ENCODE measurements around the gene USP12. TPM values are rescaled to one million over a fixed set of nuclear protein-coding genes. Genes with fewer than 3 reads are reported as not detected.

The USP12 gene
- total and polyA plus RNA-seq, 4 donors = 5.7 to 43.7 (median 11.9) TPM

DNA sequence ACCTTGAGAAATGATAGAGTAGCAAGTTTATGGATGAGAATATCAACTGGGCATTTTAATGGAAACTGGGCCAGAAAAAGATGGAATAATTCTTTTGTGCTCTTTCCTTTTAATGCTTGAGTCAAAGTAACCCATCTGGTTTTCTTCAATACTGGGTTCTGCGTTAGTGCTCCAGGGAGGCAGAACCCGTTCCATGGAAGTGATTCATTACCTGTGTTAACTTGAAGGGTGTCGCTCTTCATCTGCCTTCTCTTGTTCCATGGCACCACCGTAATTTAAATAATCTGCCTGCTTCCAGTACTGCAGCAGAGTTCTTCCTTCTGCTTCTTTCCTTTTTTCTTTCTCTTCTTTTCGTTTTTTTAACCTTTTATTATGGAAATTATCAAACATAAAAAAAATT is 14.7 kb upstream of the USP12 start:
- H3K4me3 ChIP-seq (ENCODE audit: low read depth in 1 of 3, low read length in 3 of 3) = no peak overlapping the region
- WGBS = 88% methylated on average over 5 of the region's 5 CpGs
- H3K27me3 ChIP-seq (ENCODE audit: control insufficient read depth in 4 of 4, insufficient read depth in 4 of 4, low read length in 3 of 4) = no peaks in the 10 kb centered on the region
- TF ChIP-seq YY1 (IDR thresholded peaks at IDR 0.05) (no peak), FOXA1 (IDR thresholded peaks at IDR 0.05) (no peak)
- TF ChIP-seq, protein P1, sequence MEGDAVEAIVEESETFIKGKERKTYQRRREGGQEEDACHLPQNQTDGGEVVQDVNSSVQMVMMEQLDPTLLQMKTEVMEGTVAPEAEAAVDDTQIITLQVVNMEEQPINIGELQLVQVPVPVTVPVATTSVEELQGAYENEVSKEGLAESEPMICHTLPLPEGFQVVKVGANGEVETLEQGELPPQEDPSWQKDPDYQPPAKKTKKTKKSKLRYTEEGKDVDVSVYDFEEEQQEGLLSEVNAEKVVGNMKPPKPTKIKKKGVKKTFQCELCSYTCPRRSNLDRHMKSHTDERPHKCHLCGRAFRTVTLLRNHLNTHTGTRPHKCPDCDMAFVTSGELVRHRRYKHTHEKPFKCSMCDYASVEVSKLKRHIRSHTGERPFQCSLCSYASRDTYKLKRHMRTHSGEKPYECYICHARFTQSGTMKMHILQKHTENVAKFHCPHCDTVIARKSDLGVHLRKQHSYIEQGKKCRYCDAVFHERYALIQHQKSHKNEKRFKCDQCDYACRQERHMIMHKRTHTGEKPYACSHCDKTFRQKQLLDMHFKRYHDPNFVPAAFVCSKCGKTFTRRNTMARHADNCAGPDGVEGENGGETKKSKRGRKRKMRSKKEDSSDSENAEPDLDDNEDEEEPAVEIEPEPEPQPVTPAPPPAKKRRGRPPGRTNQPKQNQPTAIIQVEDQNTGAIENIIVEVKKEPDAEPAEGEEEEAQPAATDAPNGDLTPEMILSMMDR (IDR thresholded peaks at IDR 0.05; ENCODE audit: low read depth, low read length, missing input control) = no peak
- TF ChIP-seq, protein P2, sequence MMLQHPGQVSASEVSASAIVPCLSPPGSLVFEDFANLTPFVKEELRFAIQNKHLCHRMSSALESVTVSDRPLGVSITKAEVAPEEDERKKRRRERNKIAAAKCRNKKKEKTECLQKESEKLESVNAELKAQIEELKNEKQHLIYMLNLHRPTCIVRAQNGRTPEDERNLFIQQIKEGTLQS (IDR thresholded peaks at IDR 0.05) = no peak
- H3K4me1 ChIP-seq (ENCODE audit: control insufficient read depth in 4 of 4, insufficient read depth in 4 of 4, low read length in 3 of 4) = peaks cover 4 to 32% (median 11%) of the 10 kb centered on the region in 4 donors
- H3K36me3 ChIP-seq (ENCODE audit: control insufficient read depth in 4 of 4, insufficient read depth in 3 of 4, low read depth in 1 of 4, low read length in 3 of 4) = no peaks in the 10 kb centered on the region
- no peak overlapping the region for H3K9ac ChIP-seq (ENCODE audit: low read depth in 1 of 2, low read length in 2 of 2)
- no peak overlapping the region for H3K27ac ChIP-seq (ENCODE audit: low read depth in 1 of 2, low read length in 2 of 2)
- no peaks in the 10 kb centered on the region for H3K9me3 ChIP-seq (ENCODE audit: control insufficient read depth in 4 of 4, low read length in 3 of 4)
- no peak for DNase-seq (ENCODE audit: low spot score)

DNA sequence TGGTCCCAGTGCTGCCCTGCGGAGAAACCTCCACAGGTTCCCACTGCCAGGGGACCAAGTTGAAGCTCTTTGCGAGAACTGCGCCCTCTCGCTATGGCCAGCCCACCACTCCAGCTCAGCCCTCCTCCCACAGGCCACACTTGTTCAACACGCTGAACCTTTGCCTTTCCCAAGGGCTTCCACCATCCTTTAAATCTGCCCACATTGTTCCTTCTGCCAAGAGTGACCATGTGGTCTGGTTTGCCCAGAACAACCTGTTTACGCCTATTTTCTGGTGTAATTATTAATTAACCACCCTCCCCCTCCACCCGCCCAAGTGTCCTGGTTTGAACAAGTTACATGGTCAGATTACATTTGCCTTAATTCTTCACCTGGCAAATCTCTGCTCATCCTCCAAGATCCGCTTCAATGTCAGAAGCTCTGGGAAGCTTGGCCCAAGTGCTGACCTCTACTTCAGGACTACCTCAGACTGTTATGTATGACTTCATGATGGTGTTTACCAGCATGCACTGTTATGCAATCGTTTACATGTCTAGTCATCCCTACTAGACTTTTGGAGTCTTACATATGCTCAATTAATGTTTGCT is 12.0 kb upstream of the USP12 start:
- H3K27ac ChIP-seq (ENCODE audit: low read depth in 1 of 2, low read length in 2 of 2) = peak overlapping the region; percentile 96 to 97
- peaks cover 4 to 24% (median 10%) of the 10 kb centered on the region in 4 donors for H3K4me1 ChIP-seq (ENCODE audit: control insufficient read depth in 4 of 4, insufficient read depth in 4 of 4, low read length in 3 of 4)
- no peak for DNase-seq (ENCODE audit: low spot score)
- no peak overlapping the region for H3K4me3 ChIP-seq (ENCODE audit: low read depth in 1 of 3, low read length in 3 of 3)
- peak overlapping the region in 1 of 2 donors; percentile 65 for H3K9ac ChIP-seq (ENCODE audit: low read depth in 1 of 2, low read length in 2 of 2)
- peak; percentile 72 for TF ChIP-seq SP1 (IDR thresholded peaks at IDR 0.05)
- TF ChIP-seq YY1 (IDR thresholded peaks at IDR 0.05) = peak; percentile 78
- no peak for TF ChIP-seq TAF1 (conservative IDR thresholded peaks at IDR 0.05)
- TF ChIP-seq, protein P2 (IDR thresholded peaks at IDR 0.05) = no peak
- TF ChIP-seq HNF4G (IDR thresholded peaks at IDR 0.05) = peak; percentile 17
- TF ChIP-seq, protein P1 (IDR thresholded peaks at IDR 0.05; ENCODE audit: low read depth, low read length, missing input control) = no peak
- TF ChIP-seq, protein P3, sequence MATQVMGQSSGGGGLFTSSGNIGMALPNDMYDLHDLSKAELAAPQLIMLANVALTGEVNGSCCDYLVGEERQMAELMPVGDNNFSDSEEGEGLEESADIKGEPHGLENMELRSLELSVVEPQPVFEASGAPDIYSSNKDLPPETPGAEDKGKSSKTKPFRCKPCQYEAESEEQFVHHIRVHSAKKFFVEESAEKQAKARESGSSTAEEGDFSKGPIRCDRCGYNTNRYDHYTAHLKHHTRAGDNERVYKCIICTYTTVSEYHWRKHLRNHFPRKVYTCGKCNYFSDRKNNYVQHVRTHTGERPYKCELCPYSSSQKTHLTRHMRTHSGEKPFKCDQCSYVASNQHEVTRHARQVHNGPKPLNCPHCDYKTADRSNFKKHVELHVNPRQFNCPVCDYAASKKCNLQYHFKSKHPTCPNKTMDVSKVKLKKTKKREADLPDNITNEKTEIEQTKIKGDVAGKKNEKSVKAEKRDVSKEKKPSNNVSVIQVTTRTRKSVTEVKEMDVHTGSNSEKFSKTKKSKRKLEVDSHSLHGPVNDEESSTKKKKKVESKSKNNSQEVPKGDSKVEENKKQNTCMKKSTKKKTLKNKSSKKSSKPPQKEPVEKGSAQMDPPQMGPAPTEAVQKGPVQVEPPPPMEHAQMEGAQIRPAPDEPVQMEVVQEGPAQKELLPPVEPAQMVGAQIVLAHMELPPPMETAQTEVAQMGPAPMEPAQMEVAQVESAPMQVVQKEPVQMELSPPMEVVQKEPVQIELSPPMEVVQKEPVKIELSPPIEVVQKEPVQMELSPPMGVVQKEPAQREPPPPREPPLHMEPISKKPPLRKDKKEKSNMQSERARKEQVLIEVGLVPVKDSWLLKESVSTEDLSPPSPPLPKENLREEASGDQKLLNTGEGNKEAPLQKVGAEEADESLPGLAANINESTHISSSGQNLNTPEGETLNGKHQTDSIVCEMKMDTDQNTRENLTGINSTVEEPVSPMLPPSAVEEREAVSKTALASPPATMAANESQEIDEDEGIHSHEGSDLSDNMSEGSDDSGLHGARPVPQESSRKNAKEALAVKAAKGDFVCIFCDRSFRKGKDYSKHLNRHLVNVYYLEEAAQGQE (IDR thresholded peaks at IDR 0.05) = peak; percentile 54
- no peak for TF ChIP-seq NR2F2 (IDR thresholded peaks at IDR 0.05)
- peak in 1 of 2 donors; percentile 54 for TF ChIP-seq JUND (IDR thresholded peaks at IDR 0.05)
- TF ChIP-seq GABPA (IDR thresholded peaks at IDR 0.05 in 1 of 2, conservative IDR thresholded peaks at IDR 0.05 in 1 of 2) = no peak
- peak; percentile 51 to 74 for TF ChIP-seq RXRA (IDR thresholded peaks at IDR 0.05)
- TF ChIP-seq FOXA2 (IDR thresholded peaks at IDR 0.05) = peak; percentile 5
- peak; percentile 42 to 65 for TF ChIP-seq HNF4A (conservative IDR thresholded peaks at IDR 0.05)
- TF ChIP-seq FOXA1 (IDR thresholded peaks at IDR 0.05) = peak; percentile 71
- peak in 1 of 2 donors; percentile 36 for TF ChIP-seq EGR1 (IDR thresholded peaks at IDR 0.05; ENCODE audit: low read depth in 2 of 2)
- TF ChIP-seq RAD21 (IDR thresholded peaks at IDR 0.05) = peak in 1 of 2 donors; percentile 30
- TF ChIP-seq, protein P4, sequence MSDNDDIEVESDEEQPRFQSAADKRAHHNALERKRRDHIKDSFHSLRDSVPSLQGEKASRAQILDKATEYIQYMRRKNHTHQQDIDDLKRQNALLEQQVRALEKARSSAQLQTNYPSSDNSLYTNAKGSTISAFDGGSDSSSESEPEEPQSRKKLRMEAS (IDR thresholded peaks at IDR 0.05) = peak; percentile 68
- H3K27me3 ChIP-seq (ENCODE audit: control insufficient read depth in 4 of 4, insufficient read depth in 4 of 4, low read length in 3 of 4) = no peaks in the 10 kb centered on the region
- no peaks in the 10 kb centered on the region for H3K36me3 ChIP-seq (ENCODE audit: control insufficient read depth in 4 of 4, insufficient read depth in 3 of 4, low read depth in 1 of 4, low read length in 3 of 4)
- WGBS = 36% methylated on average over 9 of the region's 9 CpGs
- H3K9me3 ChIP-seq (ENCODE audit: control insufficient read depth in 4 of 4, low read length in 3 of 4) = no peaks in the 10 kb centered on the region

Data from liver (tissue), 9 donors.